GM12878 (cell line): ENCODE data around the gene DDO.

Experiments
- CBX5 ChIP-seq: sonication (generic); IDR thresholded peaks from 2 replicates; pipeline ENCODE4 v1.6.1; 2016; ENCODE audit warnings: low read depth, moderate library complexity, mild to moderate bottlenecking, inconsistent platforms
- EZH2 ChIP-seq: IDR thresholded peaks from 2 replicates; pipeline ENCODE4 v1.6.1; 2012; ENCODE audit warnings: low read depth, mild to moderate bottlenecking, control low read depth, inconsistent platforms, low read length, borderline replicate concordance; ENCODE audit not compliant: control insufficient read depth
- RAD21 ChIP-seq: IDR thresholded peaks from 2 replicates; pipeline ENCODE4 v1.6.1; 2011; ENCODE audit warnings: mild to moderate bottlenecking, low read depth, low read length, moderate library complexity; ENCODE audit not compliant: insufficient read depth
- TCF3 ChIP-seq: IDR thresholded peaks from 2 replicates; pipeline ENCODE4 v1.6.1; 2012; ENCODE audit warnings: low read depth, mild to moderate bottlenecking, low read length, borderline replicate concordance; ENCODE audit not compliant: insufficient read depth
- TF ChIP-seq, protein P1 (sequence below): IDR thresholded peaks from 2 replicates; pipeline ENCODE4 v1.6.1; 2011; ENCODE audit warnings: low read depth, mild to moderate bottlenecking, low read length, moderate library complexity, borderline replicate concordance; ENCODE audit errors: extremely low read depth

DNA sequence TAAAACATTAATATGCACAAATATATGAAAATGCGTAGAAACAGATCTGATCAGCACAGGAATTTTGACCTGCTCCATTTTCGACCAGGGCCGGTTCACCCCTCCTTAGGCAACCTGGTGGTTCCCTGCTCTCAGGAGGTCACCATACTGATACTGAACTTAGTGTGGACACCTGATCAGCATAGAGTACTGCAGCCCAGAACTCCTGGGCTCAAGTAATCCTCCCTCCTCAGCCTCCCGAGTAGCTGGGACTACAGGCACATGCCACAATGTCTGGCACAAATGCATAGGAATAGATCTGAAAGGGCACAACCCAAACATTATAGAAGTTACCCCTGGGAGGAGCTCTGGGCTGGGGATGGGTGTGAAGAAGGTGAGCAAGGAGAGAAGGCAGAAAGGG lies 24.7 kb upstream of the DDO start:
- TF ChIP-seq RAD21 (no peak), TCF3 (no peak), CBX5 (no peak), EZH2 (no peak)
- TF ChIP-seq, protein P1, sequence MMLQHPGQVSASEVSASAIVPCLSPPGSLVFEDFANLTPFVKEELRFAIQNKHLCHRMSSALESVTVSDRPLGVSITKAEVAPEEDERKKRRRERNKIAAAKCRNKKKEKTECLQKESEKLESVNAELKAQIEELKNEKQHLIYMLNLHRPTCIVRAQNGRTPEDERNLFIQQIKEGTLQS, result no peak
